GM12878 (cell line): ENCODE data around the gene TRMU.

ENCODE experiments used
- CHD2 ChIP-seq: IDR thresholded peaks from 2 replicates; pipeline ENCODE4 v1.6.1; 2011; ENCODE audit warnings: low read depth, low read length, improper control_type of control experiment, borderline replicate concordance
- CTCF ChIP-seq, 3 experiments: IDR thresholded peaks in 2 of 3; conservative IDR thresholded peaks in 1 of 3; 2 replicates each; pipeline ENCODE4 v1.5.1; 2011; ENCODE audit warnings: low read depth in 3 of 3, low read length in 3 of 3, mild to moderate bottlenecking in 3 of 3, control low read depth in 2 of 3, moderate library complexity in 2 of 3, inconsistent platforms in 1 of 3, mixed read lengths in 1 of 3; ENCODE audit not compliant: control insufficient read depth in 2 of 3, insufficient read depth in 1 of 3; ENCODE audit errors: extremely low read depth in 1 of 3

DNA sequence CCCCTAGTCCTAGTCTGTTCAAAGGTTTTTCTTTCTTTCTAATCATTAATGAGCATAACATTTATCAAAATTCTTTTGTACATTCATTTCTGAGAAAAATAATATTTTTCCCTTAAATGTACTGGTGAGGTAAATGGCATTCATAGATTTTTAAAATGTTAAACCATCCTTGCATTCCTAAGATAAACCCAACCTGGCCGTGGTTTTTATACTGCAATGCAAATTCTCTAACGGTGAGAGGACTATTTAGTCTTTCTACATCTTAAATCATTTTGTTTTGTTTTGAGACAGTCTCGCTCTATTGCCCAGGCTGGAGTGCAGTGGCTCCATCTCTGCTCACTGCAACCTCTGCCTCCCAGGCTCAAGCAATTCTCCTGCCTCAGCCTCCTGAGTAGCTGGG, 40.6 kb downstream of the TRMU start:
- TF ChIP-seq CTCF (IDR thresholded peaks at IDR 0.05 in 2 of 3, conservative IDR thresholded peaks at IDR 0.05 in 1 of 3; ENCODE audit: control insufficient read depth in 2 of 3, extremely low read depth in 1 of 3, insufficient read depth in 1 of 3, low read depth in 3 of 3, low read length in 3 of 3) (no peak), CHD2 (no peak)
